Spleen (tissue), 11 donors: ENCODE data around the gene TDRKH. TPM values are rescaled to one million over a fixed set of nuclear protein-coding genes. Genes with fewer than 3 reads are reported as not detected.
A peak's percentile ranks its signal among the peaks of the same experiment; 100 is the strongest.

Experiments
- DNase-seq: peaks from one replicate; pipeline ENCODE4 v3.0.0-alpha.2; 2020
- H3K27ac ChIP-seq, 8 donors: fragments of 200-600 bp; sonication (generic) in 7 of 8; 1 replicate in 4 of 8; 2 replicates in 4 of 8; pipeline versions ENCODE4 v1.5.0 to v1.8.0; 2016 to 2021; ENCODE audit warnings: inconsistent platforms in 4 of 8, mild to moderate bottlenecking in 4 of 8, moderate library complexity in 1 of 8
- H3K27me3 ChIP-seq, 7 donors: fragments of 200-600 bp; sonication (generic) in 6 of 7; replicated peaks in 1 of 7; 1 replicate in 4 of 7; 2 replicates in 3 of 7; pipeline versions ENCODE4 v1.5.0 to v1.8.0; 2016 to 2021; ENCODE audit warnings: inconsistent platforms in 3 of 7, mild to moderate bottlenecking in 1 of 7
- H3K36me3 ChIP-seq, 6 donors: fragments of 200-600 bp; sonication (generic) in 5 of 6; 1 replicate in 4 of 6; 2 replicates in 2 of 6; pipeline versions ENCODE4 v1.5.0 to v1.8.0; 2016 to 2021; ENCODE audit warnings: inconsistent platforms in 2 of 6
- H3K4me1 ChIP-seq, 6 donors: fragments of 200-600 bp; sonication (generic) in 5 of 6; 1 replicate in 3 of 6; 2 replicates in 3 of 6; pipeline versions ENCODE4 v1.5.0 to v1.8.0; 2016 to 2021; ENCODE audit warnings: inconsistent platforms in 3 of 6
- H3K4me3 ChIP-seq, 8 donors: fragments of 200-600 bp; sonication (generic) in 7 of 8; 1 replicate in 4 of 8; 2 replicates in 4 of 8; pipeline versions ENCODE4 v1.5.0 to v1.8.0; 2016 to 2021; ENCODE audit warnings: inconsistent platforms in 4 of 8, mild to moderate bottlenecking in 4 of 8, moderate library complexity in 2 of 8
- H3K9me3 ChIP-seq, 8 donors: fragments of 200-600 bp; sonication (generic) in 7 of 8; 1 replicate in 4 of 8; 2 replicates in 4 of 8; pipeline versions ENCODE4 v1.5.0 to v1.8.0; 2016 to 2021; ENCODE audit warnings: inconsistent platforms in 4 of 8
- POLR2A ChIP-seq, 3 donors: fragments of 450-650 bp; IDR thresholded peaks; one replicate each; pipeline ENCODE4 v1.5.1; 2017; ENCODE audit warnings: antibody characterized with exemption in 3 of 3, mild to moderate bottlenecking in 1 of 3
- POLR2AphosphoS5 ChIP-seq, 3 donors: sonication (generic); formaldehyde crosslinking; IDR thresholded peaks; one replicate each; pipeline ENCODE4 v1.5.1; 2017; ENCODE audit warnings: antibody characterized with exemption in 3 of 3
- WGBS, 5 donors: extraction: QIAGEN DNeasy Blood & Tissue Kit in 3 of 5; methylation state at CpG; one replicate each; pipeline versions ENCODE4 v1.1.5 to v1.1.7; 2013 to 2018; 5-methylcytosine and 5-hydroxymethylcytosine counted together
- intact Hi-C: fragments of 100-400 bp; cut with DNase I; formaldehyde crosslinking; loops from one replicate; pipeline ENCODE4 v1.15.0; 2023; ENCODE audit warnings: low total_unique reads
- polyA plus RNA-seq, 3 donors: library from polyadenylated mRNA; stranded (reverse); fragments of 200-250 nt; gene quantifications; one replicate each; pipeline ENCODE4 v1.2.1, GENCODE V29; 2013
- total RNA-seq, 7 donors: library from RNA; depleted of rRNA in 3 of 7; stranded (reverse); fragments of >200 nt in 3 of 7; fragmentation: NEBNext Ultra II Directional in 4 of 7; extraction: Animal tissue kit (Norgen Biotek cat#: 25700) in 4 of 7; gene quantifications; one replicate each; pipeline versions ENCODE4 v1.1.0 to v1.2.1, GENCODE V29; 2016 to 2021
- TF ChIP-seq, protein P1 (sequence below), 11 experiments: fragments of 200-600 bp in 7 of 11; fragments of 450-650 bp in 4 of 11; sonication (generic) in 4 of 11; IDR thresholded peaks in 8 of 11; conservative IDR thresholded peaks in 3 of 11; 1 replicate in 7 of 11; 2 replicates in 4 of 11; pipeline versions ENCODE4 v1.4.0 to v1.8.0; 2016 to 2021; ENCODE audit warnings: antibody characterized with exemption in 11 of 11, inconsistent platforms in 4 of 11, mild to moderate bottlenecking in 1 of 11
- donor health status: healthy with polysubstance abuse.
- donor health status: DM: no; HTN: no; CAD: no; lungs with moderate emphysema.
- donor health status: DM: no; HTN: no; CAD: no.
- donor health status: Bipolar disorder and iron deficiency.
- donor health status: healthy.
- donor health status: DM: no; HTN: no; CAD: no.
- donor health status: DM: yes; HTN: yes; CAD: no.

Gene TDRKH
- total and polyA plus RNA-seq, 10 donors = 3.1 to 21.6 (median 12.5) TPM

DNA sequence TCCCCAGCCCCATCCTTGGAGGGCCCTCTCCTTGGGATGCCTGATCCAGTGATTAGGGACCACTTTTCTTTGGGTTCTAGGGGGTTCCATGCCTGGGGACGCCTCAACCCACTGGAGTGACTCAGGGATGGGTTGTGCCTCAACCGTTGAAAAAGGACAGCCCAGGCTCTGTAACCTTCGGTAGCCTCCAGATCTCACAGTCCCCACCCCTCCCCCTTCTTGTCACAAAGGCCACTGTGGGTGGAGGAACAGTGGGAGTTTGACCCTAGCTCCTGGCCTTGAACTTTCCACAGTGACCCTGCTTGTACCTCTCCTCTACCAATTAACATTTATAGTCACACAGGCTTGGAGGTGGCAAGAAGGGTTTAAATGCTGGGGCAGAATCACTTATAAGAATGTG is 43.9 kb upstream of the TDRKH start:
- Histone ChIP-seq H3K27ac (peak overlapping the region in 1 of 8 donors; percentile 22), H3K36me3 (no peaks in the 10 kb centered on the region), H3K27me3 (peaks cover 0 to 26% (median 21%) of the 10 kb centered on the region in 7 donors), H3K4me1 (peaks cover 7 to 60% (median 38%) of the 10 kb centered on the region in 6 donors), H3K4me3 (no peak overlapping the region), H3K9me3 (no peaks in the 10 kb centered on the region)
- DNase-seq = no peak
- TF ChIP-seq POLR2A (IDR thresholded peaks at IDR 0.05) (no peak), POLR2AphosphoS5 (IDR thresholded peaks at IDR 0.05) (no peak)
- TF ChIP-seq, protein P1, sequence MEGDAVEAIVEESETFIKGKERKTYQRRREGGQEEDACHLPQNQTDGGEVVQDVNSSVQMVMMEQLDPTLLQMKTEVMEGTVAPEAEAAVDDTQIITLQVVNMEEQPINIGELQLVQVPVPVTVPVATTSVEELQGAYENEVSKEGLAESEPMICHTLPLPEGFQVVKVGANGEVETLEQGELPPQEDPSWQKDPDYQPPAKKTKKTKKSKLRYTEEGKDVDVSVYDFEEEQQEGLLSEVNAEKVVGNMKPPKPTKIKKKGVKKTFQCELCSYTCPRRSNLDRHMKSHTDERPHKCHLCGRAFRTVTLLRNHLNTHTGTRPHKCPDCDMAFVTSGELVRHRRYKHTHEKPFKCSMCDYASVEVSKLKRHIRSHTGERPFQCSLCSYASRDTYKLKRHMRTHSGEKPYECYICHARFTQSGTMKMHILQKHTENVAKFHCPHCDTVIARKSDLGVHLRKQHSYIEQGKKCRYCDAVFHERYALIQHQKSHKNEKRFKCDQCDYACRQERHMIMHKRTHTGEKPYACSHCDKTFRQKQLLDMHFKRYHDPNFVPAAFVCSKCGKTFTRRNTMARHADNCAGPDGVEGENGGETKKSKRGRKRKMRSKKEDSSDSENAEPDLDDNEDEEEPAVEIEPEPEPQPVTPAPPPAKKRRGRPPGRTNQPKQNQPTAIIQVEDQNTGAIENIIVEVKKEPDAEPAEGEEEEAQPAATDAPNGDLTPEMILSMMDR (IDR thresholded peaks at IDR 0.05 in 8 of 11, conservative IDR thresholded peaks at IDR 0.05 in 3 of 11) = no peak
- WGBS, 5 donors = 30 to 73% (median 40%) methylated on average over 2 to 3 of the region's 3 CpGs
- intact Hi-C loops = loop anchor here (10.0 kb wide), 1 partner anchor 239 kb away; no protein-coding TSS in a partner anchor

DNA sequence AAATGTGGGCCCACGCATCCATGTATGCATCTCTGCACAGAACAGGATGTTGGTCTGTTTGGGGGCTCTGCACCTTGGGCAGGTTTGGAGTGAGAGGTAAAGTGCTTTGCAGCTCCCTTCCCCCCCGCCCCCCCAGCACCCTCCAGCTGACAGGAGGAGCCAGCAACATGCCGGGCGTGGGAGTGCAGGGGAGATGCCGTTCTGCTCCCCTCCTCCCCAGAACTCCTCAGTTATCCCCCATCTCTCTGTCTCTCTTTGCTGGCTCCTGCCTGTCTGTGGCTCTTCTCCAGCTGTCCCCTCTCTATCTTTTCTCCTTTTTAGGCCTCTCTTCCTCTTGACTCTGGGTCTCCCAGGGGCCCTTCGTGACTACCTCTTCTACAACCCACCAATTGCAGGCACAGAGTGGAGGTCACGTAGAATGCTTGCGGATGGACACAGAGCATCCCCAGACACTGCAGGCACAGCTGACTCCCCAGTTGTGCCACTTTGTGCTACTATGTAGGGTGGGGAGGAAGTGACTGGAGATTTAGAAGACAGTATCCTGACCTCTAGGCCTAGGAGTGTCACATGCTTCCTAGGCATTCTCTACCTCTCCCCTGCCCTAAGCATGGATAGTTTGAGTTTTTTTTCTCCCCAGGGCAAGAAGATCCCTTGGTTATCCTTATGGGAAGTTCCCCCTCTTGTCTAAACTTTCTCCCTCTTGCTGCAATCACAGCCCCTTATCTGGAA is 43.0 kb upstream of the TDRKH start:
- intact Hi-C loops = loop anchor here (10.0 kb wide), 1 partner anchor 239 kb away; no protein-coding TSS in a partner anchor
- TF ChIP-seq POLR2A (IDR thresholded peaks at IDR 0.05) (no peak), POLR2AphosphoS5 (IDR thresholded peaks at IDR 0.05) (no peak)
- TF ChIP-seq, protein P1 (IDR thresholded peaks at IDR 0.05 in 8 of 11, conservative IDR thresholded peaks at IDR 0.05 in 3 of 11) = no peak
- peak overlapping the region in 1 of 8 donors; percentile 14 for H3K27ac ChIP-seq
- peaks cover 0 to 19% (median 12%) of the 10 kb centered on the region in 7 donors for H3K27me3 ChIP-seq
- 80 to 86% (median 81%) methylated on average over 8 of the region's 8 CpGs for WGBS, 5 donors
- DNase-seq = no peak
- peaks cover 6 to 60% (median 37%) of the 10 kb centered on the region in 6 donors for H3K4me1 ChIP-seq
- H3K36me3 ChIP-seq = no peaks in the 10 kb centered on the region
- H3K4me3 ChIP-seq = no peak overlapping the region
- no peaks in the 10 kb centered on the region for H3K9me3 ChIP-seq

DNA sequence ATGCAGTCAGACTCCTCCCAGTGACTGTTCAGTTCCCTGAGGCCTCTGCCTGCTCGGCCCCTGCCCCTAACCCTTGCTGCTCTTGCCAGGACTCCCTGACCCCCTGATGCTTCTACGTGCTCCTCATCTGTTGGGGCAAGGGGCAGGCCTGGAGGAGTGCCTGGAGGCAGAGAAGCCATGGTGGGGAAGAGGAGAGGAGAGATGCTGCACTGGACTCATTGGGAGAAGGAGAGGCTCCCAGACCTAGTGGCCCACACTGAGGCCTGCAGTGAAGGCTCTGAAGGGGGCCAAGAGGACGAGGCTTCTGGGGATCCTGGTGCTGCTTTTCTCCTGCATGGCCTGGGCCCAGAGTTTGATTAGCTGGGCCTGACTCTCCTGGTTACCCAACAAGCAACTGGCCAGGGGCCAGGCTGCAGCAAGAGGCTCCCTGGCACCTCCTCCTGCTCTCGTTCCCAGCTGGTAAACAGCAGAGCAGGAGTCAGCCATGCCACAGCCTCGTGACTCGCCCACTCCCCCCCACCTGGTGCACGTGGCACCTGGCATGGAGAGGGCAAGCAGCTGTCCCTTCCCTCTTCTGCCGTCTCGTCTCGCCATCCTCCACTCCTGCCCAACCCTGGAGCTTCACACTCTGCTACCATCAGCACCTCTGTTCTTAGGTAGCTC is 42.1 kb upstream of the TDRKH start:
- no peak for DNase-seq
- WGBS, 5 donors = 61 to 78% (median 74%) methylated on average over 9 to 10 of the region's 10 CpGs
- peaks cover 6 to 60% (median 35%) of the 10 kb centered on the region in 6 donors for H3K4me1 ChIP-seq
- intact Hi-C loops = loop anchor here (10.0 kb wide), 1 partner anchor 238 kb away; no protein-coding TSS in a partner anchor
- H3K27me3 ChIP-seq = peaks cover 0 to 19% (median 4%) of the 10 kb centered on the region in 7 donors
- TF ChIP-seq, protein P1 (IDR thresholded peaks at IDR 0.05 in 8 of 11, conservative IDR thresholded peaks at IDR 0.05 in 3 of 11) = no peak
- TF ChIP-seq POLR2A (IDR thresholded peaks at IDR 0.05) (no peak), POLR2AphosphoS5 (IDR thresholded peaks at IDR 0.05) (no peak)
- no peaks in the 10 kb centered on the region for H3K9me3 ChIP-seq
- no peaks in the 10 kb centered on the region for H3K36me3 ChIP-seq
- H3K4me3 ChIP-seq = no peak overlapping the region
- H3K27ac ChIP-seq = peak overlapping the region in 1 of 8 donors; percentile 14

- WGBS, 5 donors = 74 to 96% (median 86%) methylated on average over 5 of the region's 5 CpGs
Observed at GRCh38 chr1:151831605-151832004, 41.3 kb upstream of the TDRKH start, which contains the start of gene RORC. Gene RORC, minus strand, starts transcription at chr1:151831802. Its CDS starts 38 bp downstream, at chr1:151831764.

More at GRCh38 chr1:151831605-151832004, 41.3 kb upstream of the TDRKH start, which contains the start of gene RORC:
- Histone ChIP-seq H3K36me3 (no peaks in the 10 kb centered on the region), H3K9me3 (no peaks in the 10 kb centered on the region), H3K4me1 (peaks cover 6 to 56% (median 29%) of the 10 kb centered on the region in 6 donors), H3K27ac (peak within 1 kb of the TSS in 3 of 8 donors; percentile 4 to 65 (median 14)), H3K4me3 (peak within 1 kb of the TSS in 1 of 8 donors; percentile 19), H3K27me3 (peaks cover 0 to 18% (median 0%) of the 10 kb centered on the region in 7 donors)
- intact Hi-C loops = loop anchor here (10.0 kb wide), 1 partner anchor 237 kb away; no protein-coding TSS in a partner anchor
- TF ChIP-seq POLR2A (IDR thresholded peaks at IDR 0.05) = no peak
- TF ChIP-seq POLR2AphosphoS5 (IDR thresholded peaks at IDR 0.05) = no peak
- DNase-seq = no peak
